ENCODE measurements around the gene MNDA.

GRCh38 chr1:158799689-158800088 is 31.5 kb upstream of the MNDA start:
- no peak for TF ChIP-seq ZFP30 (CRISPR knock-in tag; IDR thresholded peaks at IDR 0.05)
- no peak for TF ChIP-seq TCF4 (CRISPR knock-in tag; IDR thresholded peaks at IDR 0.05; ENCODE audit: borderline replicate concordance)
- no peak for TF ChIP-seq CREB5 (CRISPR knock-in tag; IDR thresholded peaks at IDR 0.05; ENCODE audit: low read depth)
- TF ChIP-seq ZFP3 (CRISPR knock-in tag; IDR thresholded peaks at IDR 0.05): no peak
- TF ChIP-seq TSHZ2 (CRISPR knock-in tag; IDR thresholded peaks at IDR 0.05): no peak
- no peak for TF ChIP-seq ISL1 (CRISPR knock-in tag; IDR thresholded peaks at IDR 0.05)
- TF ChIP-seq PATZ1 (CRISPR knock-in tag; IDR thresholded peaks at IDR 0.05; ENCODE audit: borderline replicate concordance): no peak
- no peak for TF ChIP-seq ARNTL (CRISPR knock-in tag; IDR thresholded peaks at IDR 0.05; ENCODE audit: borderline replicate concordance, low read depth)
- no peak for TF ChIP-seq ZC3H10 (CRISPR knock-in tag; IDR thresholded peaks at IDR 0.05)
